Omental fat pad (tissue), 4 donors: ENCODE measurements around the gene GPR3. TPM values are rescaled to one million over a fixed set of nuclear protein-coding genes. Genes with fewer than 3 reads are reported as not detected.
"Not testable (repeated sequence)": the region's sequence is repeated elsewhere in the genome, so short reads cannot be mapped to it uniquely, and the experiment has no call there.

Experiments
- ATAC-seq: fragments of 150-250 bp; one replicate; pipeline ENCODE4 v1.9.1; 2016; ENCODE audit warnings: mild to moderate bottlenecking, moderate library complexity; ENCODE audit not compliant: low FRiP score
- DNase-seq: peaks from one replicate; pipeline ENCODE4 v3.0.0-alpha.2; 2019; ENCODE audit warnings: low spot score
- CTCF ChIP-seq, 3 donors: fragments of 450-650 bp; IDR thresholded peaks; one replicate each; pipeline ENCODE4 v1.5.1; 2016 to 2017; ENCODE audit warnings: antibody characterized with exemption in 3 of 3, mild to moderate bottlenecking in 3 of 3, moderate library complexity in 2 of 3
- total RNA-seq, 4 donors: library from RNA; depleted of rRNA; stranded (reverse); fragments of >200 nt; gene quantifications; one replicate each; pipeline ENCODE4 v1.1.0, GENCODE V29; 2016

Gene GPR3
- total RNA-seq, 4 donors from 2014 or later: 0.19 to 1.3 (median 0.65) TPM; not detected in 1

DNA sequence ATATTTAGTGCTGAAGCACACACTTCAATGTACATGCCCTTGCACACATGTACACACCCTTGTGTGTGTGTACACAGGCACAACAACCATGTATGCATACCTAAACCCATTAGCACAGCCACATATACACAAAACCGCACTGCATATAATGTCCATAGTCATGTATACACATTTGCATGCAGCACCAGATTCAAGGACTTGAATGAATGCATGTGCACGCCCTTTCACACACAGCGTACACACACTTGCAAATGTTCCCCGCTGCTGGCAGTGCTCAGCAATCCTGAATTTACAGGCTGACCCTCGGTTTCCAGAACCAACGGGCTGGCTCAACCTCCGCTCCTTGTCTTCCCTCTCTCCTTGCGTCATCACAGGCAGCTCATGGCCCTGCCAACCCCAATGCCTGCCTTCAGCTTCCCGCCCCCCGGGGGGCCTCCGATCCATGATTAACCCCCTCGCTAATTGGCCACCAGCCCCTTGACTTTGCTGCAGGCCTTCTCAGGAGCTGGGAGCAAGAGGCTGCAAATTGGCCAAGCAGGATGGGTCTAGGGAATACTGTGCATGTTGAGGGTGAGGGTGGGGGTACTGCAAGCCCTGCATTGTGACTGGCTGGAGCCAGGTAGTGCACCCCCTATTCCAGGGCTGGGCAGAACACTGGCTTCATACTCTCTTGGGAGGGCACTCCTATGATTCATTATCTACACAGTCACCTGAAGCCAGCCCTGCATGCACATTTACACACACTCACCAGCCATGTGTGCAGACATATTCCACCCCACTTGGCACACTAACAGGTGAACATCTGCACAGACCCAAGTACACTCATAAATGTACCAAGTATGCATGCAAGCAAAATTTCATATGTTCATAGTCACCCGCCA lies 7.9 kb downstream of the GPR3 start:
- TF ChIP-seq CTCF (IDR thresholded peaks at IDR 0.05): no peak
- ATAC-seq: no peak
- DNase-seq: no peak

DNA sequence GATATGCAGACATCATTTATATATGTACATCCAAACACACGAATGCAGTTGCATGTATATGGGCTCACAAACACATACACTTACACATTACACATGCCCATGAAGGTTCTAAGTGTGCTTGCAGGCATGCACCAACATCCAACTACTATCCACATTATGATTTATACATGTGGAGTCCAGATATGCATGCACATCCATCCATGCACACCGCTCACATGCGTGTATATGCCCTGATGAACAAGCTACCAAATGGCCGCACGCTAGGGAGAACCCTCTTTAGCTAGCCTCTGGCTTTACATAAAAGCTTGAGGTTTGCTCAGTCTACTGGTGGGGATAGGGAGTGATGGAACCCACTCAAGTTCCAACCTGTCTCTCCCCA lies 8.5 kb downstream of the GPR3 start:
- ATAC-seq: no peak
- no peak for DNase-seq
- TF ChIP-seq CTCF (IDR thresholded peaks at IDR 0.05): no peak

DNA sequence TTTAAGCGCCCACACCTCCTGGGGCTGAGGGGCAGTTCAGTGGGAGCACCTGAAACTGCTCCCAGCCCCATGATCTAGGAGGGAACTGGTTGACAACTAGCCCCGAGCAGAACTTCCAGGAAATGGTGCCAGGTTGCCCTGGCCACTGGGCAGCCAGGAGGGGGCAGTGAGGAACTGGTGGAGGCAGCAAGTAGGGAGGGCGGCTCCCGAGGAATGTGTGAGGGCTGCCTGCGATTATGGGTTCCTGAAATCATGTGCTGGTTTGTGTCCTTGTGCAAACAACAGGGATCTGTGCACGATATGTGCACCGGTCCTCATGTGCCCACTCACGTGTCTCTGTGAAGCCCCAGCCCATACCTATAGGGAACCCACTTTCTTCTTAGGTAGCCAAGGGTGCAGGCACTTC lies 9.9 kb downstream of the GPR3 start:
- DNase-seq (no peak), ATAC-seq (peak; percentile 37)
- TF ChIP-seq CTCF (IDR thresholded peaks at IDR 0.05): no peak

GRCh38 chr1:27403065-27403726 lies 10.8 kb downstream of the GPR3 start:
- ATAC-seq (peak; percentile 52), DNase-seq (no peak)
- TF ChIP-seq CTCF (IDR thresholded peaks at IDR 0.05): no peak

DNA sequence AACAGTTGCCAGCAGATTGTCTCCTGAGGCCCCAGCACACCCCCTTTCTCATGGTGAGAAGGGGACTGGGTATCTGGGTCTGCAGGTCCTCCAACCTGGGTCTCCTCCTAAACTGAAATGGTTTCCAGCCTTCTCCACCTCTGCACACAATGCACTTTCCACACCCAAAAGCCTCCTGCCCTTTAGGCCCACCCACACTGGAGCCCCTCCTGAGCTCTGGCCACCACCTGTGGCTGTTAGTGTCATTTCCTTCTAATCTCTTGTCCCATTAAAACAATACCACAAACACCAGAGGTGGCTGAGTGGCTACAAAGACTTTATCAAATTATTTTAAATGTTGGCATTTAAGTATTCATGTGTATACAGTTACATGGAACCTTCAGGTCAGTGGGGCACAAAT lies 11.5 kb downstream of the GPR3 start:
- DNase-seq (no peak), ATAC-seq (no peak)
- TF ChIP-seq CTCF (IDR thresholded peaks at IDR 0.05): no peak

DNA sequence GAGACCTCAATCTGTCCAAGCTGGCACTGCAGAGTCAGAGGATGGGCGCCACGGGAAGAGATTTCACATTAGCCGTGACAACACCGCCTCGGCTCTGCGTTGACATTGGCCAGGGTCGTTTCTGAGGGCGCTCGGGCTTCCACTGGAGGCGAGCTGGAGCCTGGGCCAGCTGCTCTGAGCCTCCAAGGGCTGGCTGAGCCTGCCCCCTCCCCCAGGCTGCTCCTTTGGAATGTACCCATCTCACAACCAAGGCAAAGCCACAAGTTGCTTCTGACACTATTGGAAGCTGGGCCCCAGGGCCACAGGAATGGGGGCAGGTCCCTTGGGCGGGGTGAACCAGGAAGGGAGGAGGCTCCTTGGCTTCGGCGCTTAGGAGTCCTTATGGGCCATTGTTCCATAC lies 12.7 kb downstream of the GPR3 start:
- no peak for ATAC-seq
- DNase-seq: no peak
- TF ChIP-seq CTCF (IDR thresholded peaks at IDR 0.05): no peak

GRCh38 chr1:27405598-27406361 lies 13.4 kb downstream of the GPR3 start:
- ATAC-seq, DNase-seq: not testable (repeated sequence)
